Mesendoderm (in vitro differentiated cells): Measurements from ENCODE around the gene LHX3.

Source experiments
- DNase-seq: peaks from one replicate; pipeline ENCODE4 v3.0.0; 2013
- H2AK5ac ChIP-seq: 2 replicates; pipeline ENCODE4 v1.6.1; 2013; ENCODE audit warnings: low read length, inconsistent platforms
- H2BK120ac ChIP-seq: 2 replicates; pipeline ENCODE4 v1.6.1; 2013; ENCODE audit warnings: low read depth, mild to moderate bottlenecking, low read length, moderate library complexity, mixed read lengths
- H2BK15ac ChIP-seq: replicated peaks from 2 replicates; pipeline ENCODE4 v1.6.1; 2013; ENCODE audit warnings: low read depth, mild to moderate bottlenecking, moderate library complexity
- H2BK5ac ChIP-seq: 2 replicates; pipeline ENCODE4 v1.6.1; 2013; ENCODE audit warnings: low read length, inconsistent platforms
- H3K18ac ChIP-seq: 2 replicates; pipeline ENCODE4 v1.6.1; 2013; ENCODE audit warnings: mild to moderate bottlenecking, low read length, mixed read lengths
- H3K23ac ChIP-seq: one replicate; pipeline ENCODE4 v1.6.1; 2013; ENCODE audit warnings: low read length
- H3K27ac ChIP-seq: 2 replicates; pipeline ENCODE4 v1.5.1; 2013; ENCODE audit warnings: low read depth, mild to moderate bottlenecking, inconsistent platforms, low read length, moderate library complexity
- H3K27me3 ChIP-seq: 2 replicates; pipeline ENCODE4 v1.6.1; 2013; ENCODE audit warnings: low read length, control low read depth, mild to moderate bottlenecking, inconsistent platforms; ENCODE audit not compliant: insufficient read depth, poor library complexity
- H3K36me3 ChIP-seq: 2 replicates; pipeline ENCODE4 v1.6.1; 2013; ENCODE audit warnings: low read length, inconsistent platforms; ENCODE audit not compliant: control insufficient read depth, insufficient read depth
- H3K4ac ChIP-seq: one replicate; pipeline ENCODE4 v1.6.1; 2013; ENCODE audit warnings: low read depth, mild to moderate bottlenecking, low read length, moderate library complexity
- H3K4me1 ChIP-seq: 2 replicates; pipeline ENCODE4 v1.6.1; 2013; ENCODE audit warnings: low read depth, low read length, inconsistent platforms; ENCODE audit not compliant: control insufficient read depth
- H3K4me2 ChIP-seq: 2 replicates; pipeline ENCODE4 v1.6.1; 2013; ENCODE audit warnings: low read length
- H3K4me3 ChIP-seq: 2 replicates; pipeline ENCODE4 v1.5.1; 2013; ENCODE audit warnings: mild to moderate bottlenecking, low read length
- H3K56ac ChIP-seq: one replicate; pipeline ENCODE4 v1.6.1; 2013; ENCODE audit warnings: low read length
- H3K79me1 ChIP-seq: 2 replicates; pipeline ENCODE4 v1.6.1; 2013; ENCODE audit warnings: low read length, inconsistent platforms
- H3K79me2 ChIP-seq: 2 replicates; pipeline ENCODE4 v1.6.1; 2013; ENCODE audit warnings: mild to moderate bottlenecking, low read length; ENCODE audit not compliant: control insufficient read depth, insufficient read depth
- H3K9ac ChIP-seq: 2 replicates; pipeline ENCODE4 v1.6.1; 2013; ENCODE audit warnings: low read length, inconsistent platforms
- H4K5ac ChIP-seq: one replicate; pipeline ENCODE4 v1.6.1; 2013; ENCODE audit warnings: low read length
- H4K8ac ChIP-seq: one replicate; pipeline ENCODE4 v1.6.1; 2013; ENCODE audit warnings: low read depth, mild to moderate bottlenecking, control low read depth, low read length, moderate library complexity
- WGBS: extraction: QIAGEN DNeasy Blood & Tissue Kit; methylation state at CpG from one replicate; pipeline ENCODE4 v1.1.7; 2013; ENCODE audit warnings: low lambda C conversion rate, missing lambda C conversion rate; ENCODE audit not compliant: insufficient coverage; ENCODE audit errors: extremely low coverage; 5-methylcytosine and 5-hydroxymethylcytosine counted together

Gene LHX3

GRCh38 chr9:136182850-136183422 lies 22.0 kb downstream of the LHX3 start:
- Histone ChIP-seq H3K9ac (no peak overlapping the region), H3K18ac (no peak overlapping the region), H3K4me3 (no peak overlapping the region), H2BK15ac (no peak overlapping the region), H3K56ac (no peak overlapping the region), H2BK5ac (no peak overlapping the region), H3K79me1 (no peaks in the 10 kb centered on the region), H3K27me3 (no peaks in the 10 kb centered on the region), H3K36me3 (no peaks in the 10 kb centered on the region), H3K4me2 (no peak overlapping the region), H4K8ac (no peak overlapping the region), H3K4ac (no peak overlapping the region), H2BK120ac (no peak overlapping the region), H3K27ac (no peak overlapping the region), H3K4me1 (no peaks in the 10 kb centered on the region), H4K5ac (no peak overlapping the region), H3K79me2 (no peaks in the 10 kb centered on the region), H2AK5ac (no peak overlapping the region), H3K23ac (no peak overlapping the region)
- DNase-seq, result no peak
- WGBS, result no CpG with 5 or more reads among the region's 18 CpGs

- H3K36me3 ChIP-seq, result no peaks in the 10 kb centered on the region
- H2AK5ac ChIP-seq, result no peak overlapping the region
- no peak overlapping the region for H3K56ac ChIP-seq
- no peaks in the 10 kb centered on the region for H3K4me1 ChIP-seq
- H2BK5ac ChIP-seq, result no peak overlapping the region
- DNase-seq, result no peak
- no peak overlapping the region for H3K9ac ChIP-seq
- no peak overlapping the region for H3K4me2 ChIP-seq
- H2BK15ac ChIP-seq, result no peak overlapping the region
- H3K79me2 ChIP-seq, result no peaks in the 10 kb centered on the region
- no peak overlapping the region for H3K27ac ChIP-seq
- H3K79me1 ChIP-seq, result no peaks in the 10 kb centered on the region
- H3K18ac ChIP-seq, result no peak overlapping the region
- H3K27me3 ChIP-seq, result no peaks in the 10 kb centered on the region
- no peak overlapping the region for H4K5ac ChIP-seq
- no peak overlapping the region for H3K4ac ChIP-seq
- H3K23ac ChIP-seq, result no peak overlapping the region
- H2BK120ac ChIP-seq, result no peak overlapping the region
- no CpG with 5 or more reads among the region's 14 CpGs for WGBS
- no peak overlapping the region for H3K4me3 ChIP-seq
- no peak overlapping the region for H4K8ac ChIP-seq
Measured at GRCh38 chr9:136182420-136182787, 22.5 kb downstream of the LHX3 start.

DNA sequence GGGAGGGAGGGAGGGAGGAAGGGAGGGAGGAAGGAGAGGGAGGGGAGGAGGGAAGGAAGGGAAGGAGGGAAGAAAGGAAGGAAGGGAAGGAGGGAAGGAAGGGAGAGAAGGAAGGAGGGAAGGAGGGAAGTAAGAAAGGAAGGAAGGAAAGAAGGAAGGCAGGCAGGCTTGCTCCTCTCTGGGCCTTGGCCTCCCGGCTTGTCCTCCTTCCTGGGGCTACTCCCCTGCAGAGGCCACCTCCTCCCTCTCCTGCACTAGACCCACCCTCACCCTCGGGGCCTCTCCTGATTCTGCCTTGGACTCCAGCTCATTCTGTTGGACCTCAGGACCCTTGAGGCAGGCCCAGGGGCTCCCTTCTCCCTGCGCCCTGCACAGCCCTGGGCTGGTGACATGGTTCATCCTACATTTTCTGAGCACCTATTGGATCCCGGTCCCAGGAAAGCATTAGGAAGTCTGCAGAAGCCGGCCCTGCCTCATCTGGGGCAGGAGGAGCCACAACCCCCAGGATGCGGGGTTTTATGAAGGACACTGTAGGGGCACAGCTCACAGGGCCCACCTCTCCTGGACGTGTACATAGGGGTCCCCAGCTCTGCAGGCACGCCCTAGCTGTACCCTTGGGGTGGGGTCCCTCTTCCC lies 23.0 kb downstream of the LHX3 start:
- H4K8ac ChIP-seq, result no peak overlapping the region
- H2BK5ac ChIP-seq, result no peak overlapping the region
- H3K79me1 ChIP-seq, result no peaks in the 10 kb centered on the region
- H3K79me2 ChIP-seq, result no peaks in the 10 kb centered on the region
- no peak overlapping the region for H3K4me3 ChIP-seq
- no peaks in the 10 kb centered on the region for H3K27me3 ChIP-seq
- H3K23ac ChIP-seq, result no peak overlapping the region
- no peaks in the 10 kb centered on the region for H3K4me1 ChIP-seq
- H2BK120ac ChIP-seq, result no peak overlapping the region
- no CpG with 5 or more reads among the region's 8 CpGs for WGBS
- no peak overlapping the region for H3K4ac ChIP-seq
- no peak overlapping the region for H3K27ac ChIP-seq
- no peak for DNase-seq
- no peak overlapping the region for H3K9ac ChIP-seq
- no peak overlapping the region for H3K18ac ChIP-seq
- no peak overlapping the region for H4K5ac ChIP-seq
- H2BK15ac ChIP-seq, result no peak overlapping the region
- no peak overlapping the region for H3K56ac ChIP-seq
- H2AK5ac ChIP-seq, result no peak overlapping the region
- H3K4me2 ChIP-seq, result no peak overlapping the region
- no peaks in the 10 kb centered on the region for H3K36me3 ChIP-seq

DNA sequence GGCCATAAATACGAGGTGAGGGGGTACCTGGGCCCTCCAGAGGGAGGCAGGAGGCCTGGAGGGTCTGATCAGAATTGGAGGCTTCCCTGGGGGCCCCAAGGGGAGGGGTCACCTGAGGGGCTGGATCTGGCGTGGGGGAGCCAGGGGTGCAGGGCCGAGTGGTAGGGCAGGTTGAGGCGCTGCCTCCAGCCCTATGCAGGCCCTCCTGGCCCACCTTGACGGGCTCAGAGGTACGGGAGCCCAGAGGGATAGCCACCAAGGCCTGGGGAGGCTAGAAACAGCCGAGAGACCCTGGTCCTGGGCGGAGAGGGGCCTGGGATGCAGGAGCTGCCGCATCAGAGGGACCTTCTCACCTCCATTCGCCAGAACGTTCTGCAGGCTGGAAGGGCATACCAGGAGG lies 24.3 kb downstream of the LHX3 start:
- H3K9ac ChIP-seq, result no peak overlapping the region
- H3K4me1 ChIP-seq, result no peaks in the 10 kb centered on the region
- H2BK5ac ChIP-seq, result no peak overlapping the region
- no peak overlapping the region for H4K8ac ChIP-seq
- H3K18ac ChIP-seq, result no peak overlapping the region
- no peak overlapping the region for H3K4me2 ChIP-seq
- H3K36me3 ChIP-seq, result no peaks in the 10 kb centered on the region
- no peak overlapping the region for H3K27ac ChIP-seq
- H3K4me3 ChIP-seq, result no peak overlapping the region
- H2BK15ac ChIP-seq, result no peak overlapping the region
- H3K79me2 ChIP-seq, result no peaks in the 10 kb centered on the region
- no peak overlapping the region for H3K23ac ChIP-seq
- H4K5ac ChIP-seq, result no peak overlapping the region
- no CpG with 5 or more reads among the region's 11 CpGs for WGBS
- DNase-seq, result no peak
- H3K4ac ChIP-seq, result no peak overlapping the region
- H3K27me3 ChIP-seq, result no peaks in the 10 kb centered on the region
- H3K56ac ChIP-seq, result no peak overlapping the region
- no peaks in the 10 kb centered on the region for H3K79me1 ChIP-seq
- H2AK5ac ChIP-seq, result no peak overlapping the region
- H2BK120ac ChIP-seq, result no peak overlapping the region

DNA sequence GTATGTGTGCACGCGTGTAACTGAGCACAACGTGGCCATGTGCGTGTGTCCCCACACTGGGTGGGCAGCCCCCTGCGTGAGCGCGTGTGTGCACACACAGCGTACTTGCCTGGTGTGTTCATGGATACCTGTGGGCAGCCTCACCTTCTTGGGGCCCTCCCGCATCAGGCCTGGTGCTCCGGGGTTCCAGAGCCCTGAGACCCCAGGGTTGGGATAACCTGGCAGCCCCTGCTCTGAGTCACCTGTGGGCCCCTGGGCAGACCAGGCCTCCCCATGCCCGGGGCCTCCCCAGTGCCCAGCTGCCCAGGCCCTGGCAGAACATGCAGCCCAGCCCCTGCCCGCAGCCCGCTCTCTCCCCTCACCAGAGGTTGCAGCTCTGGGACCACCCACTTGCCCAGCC lies 25.2 kb downstream of the LHX3 start:
- no peaks in the 10 kb centered on the region for H3K36me3 ChIP-seq
- H3K4me3 ChIP-seq, result no peak overlapping the region
- H3K4me1 ChIP-seq, result no peaks in the 10 kb centered on the region
- H3K27ac ChIP-seq, result no peak overlapping the region
- H3K23ac ChIP-seq, result no peak overlapping the region
- H3K18ac ChIP-seq, result no peak overlapping the region
- no peaks in the 10 kb centered on the region for H3K79me1 ChIP-seq
- H3K79me2 ChIP-seq, result no peaks in the 10 kb centered on the region
- H3K9ac ChIP-seq, result no peak overlapping the region
- H4K5ac ChIP-seq, result no peak overlapping the region
- no peak overlapping the region for H3K4me2 ChIP-seq
- H3K27me3 ChIP-seq, result no peaks in the 10 kb centered on the region
- H2BK5ac ChIP-seq, result no peak overlapping the region
- WGBS, result no CpG with 5 or more reads among the region's 13 CpGs
- no peak overlapping the region for H2AK5ac ChIP-seq
- H3K56ac ChIP-seq, result no peak overlapping the region
- H4K8ac ChIP-seq, result no peak overlapping the region
- no peak overlapping the region for H2BK120ac ChIP-seq
- no peak overlapping the region for H3K4ac ChIP-seq
- no peak overlapping the region for H2BK15ac ChIP-seq
- DNase-seq, result no peak

DNA sequence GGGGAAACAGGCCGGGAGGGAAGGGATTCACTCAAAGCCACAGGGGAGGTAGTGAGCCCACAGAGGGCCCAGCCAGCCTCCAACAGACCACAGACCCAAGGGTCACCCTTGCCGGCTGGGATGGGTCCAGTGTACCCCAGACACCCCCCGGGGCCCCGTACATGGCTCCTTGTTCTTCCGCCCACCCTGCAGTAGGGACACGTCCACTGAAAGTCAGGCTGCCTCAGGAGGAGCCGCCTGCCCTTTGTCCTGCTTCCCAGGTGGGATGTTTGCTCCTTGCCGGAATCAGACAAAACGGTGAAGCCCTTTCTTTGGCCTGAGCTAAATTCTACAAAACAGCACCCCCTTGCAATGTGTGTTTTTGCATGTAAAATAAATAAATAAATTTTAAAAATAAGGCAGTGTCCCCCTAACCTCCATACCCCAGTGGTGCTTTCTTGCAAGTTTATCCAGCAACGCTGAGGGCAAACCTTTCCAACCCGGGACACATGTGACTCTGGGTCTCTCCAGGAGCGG lies 25.8 kb downstream of the LHX3 start:
- H3K27ac ChIP-seq, result no peak overlapping the region
- no peak overlapping the region for H4K8ac ChIP-seq
- H2BK120ac ChIP-seq, result no peak overlapping the region
- H3K4me1 ChIP-seq, result no peaks in the 10 kb centered on the region
- no peak overlapping the region for H2BK5ac ChIP-seq
- H3K27me3 ChIP-seq, result no peaks in the 10 kb centered on the region
- H3K4me2 ChIP-seq, result no peak overlapping the region
- no peaks in the 10 kb centered on the region for H3K79me2 ChIP-seq
- H3K36me3 ChIP-seq, result no peaks in the 10 kb centered on the region
- H3K4ac ChIP-seq, result no peak overlapping the region
- H3K56ac ChIP-seq, result no peak overlapping the region
- H3K18ac ChIP-seq, result no peak overlapping the region
- H2AK5ac ChIP-seq, result no peak overlapping the region
- no peak overlapping the region for H2BK15ac ChIP-seq
- H3K23ac ChIP-seq, result no peak overlapping the region
- no peak overlapping the region for H4K5ac ChIP-seq
- no peak overlapping the region for H3K4me3 ChIP-seq
- no peak overlapping the region for H3K9ac ChIP-seq
- no peaks in the 10 kb centered on the region for H3K79me1 ChIP-seq
- WGBS, result no CpG with 5 or more reads among the region's 12 CpGs
- DNase-seq, result no peak
